ENCODE results near the gene SMC1B.

GRCh38 chr22:45308391-45308956, 104.9 kb downstream of the SMC1B start:
- TF ChIP-seq EZH2 (IDR thresholded peaks at IDR 0.05; ENCODE audit: low read depth, low read length, severe bottlenecking) (peak; percentile 32), CHD2 (IDR thresholded peaks at IDR 0.05; ENCODE audit: low read length) (no peak)
